Measurements from ENCODE around the gene AGRN.
"Not testable (repeated sequence)": the region's sequence is repeated elsewhere in the genome, so short reads cannot be mapped to it uniquely, and the experiment has no call there.

The AGRN gene

DNA sequence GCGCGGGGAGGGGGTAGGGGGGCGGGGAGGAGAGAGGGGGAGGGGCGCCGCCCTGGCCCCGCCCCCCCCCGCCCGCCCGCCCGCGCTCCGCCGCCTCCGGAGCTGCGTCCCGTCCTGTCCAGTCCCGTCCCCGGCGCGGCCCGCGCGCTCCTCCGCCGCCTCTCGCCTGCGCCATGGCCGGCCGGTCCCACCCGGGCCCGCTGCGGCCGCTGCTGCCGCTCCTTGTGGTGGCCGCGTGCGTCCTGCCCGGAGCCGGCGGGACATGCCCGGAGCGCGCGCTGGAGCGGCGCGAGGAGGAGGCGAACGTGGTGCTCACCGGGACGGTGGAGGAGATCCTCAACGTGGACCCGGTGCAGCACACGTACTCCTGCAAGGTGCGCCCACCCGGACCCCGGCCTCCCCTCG, at the start of gene AGRN:
Gene AGRN, plus strand, starts transcription at position 121 of the 405 bp plus-strand sequence. Its CDS starts 53 bp downstream, at position 174.
- peak; percentile 63 for DNase-seq (ENCODE audit: low spot score)

DNA sequence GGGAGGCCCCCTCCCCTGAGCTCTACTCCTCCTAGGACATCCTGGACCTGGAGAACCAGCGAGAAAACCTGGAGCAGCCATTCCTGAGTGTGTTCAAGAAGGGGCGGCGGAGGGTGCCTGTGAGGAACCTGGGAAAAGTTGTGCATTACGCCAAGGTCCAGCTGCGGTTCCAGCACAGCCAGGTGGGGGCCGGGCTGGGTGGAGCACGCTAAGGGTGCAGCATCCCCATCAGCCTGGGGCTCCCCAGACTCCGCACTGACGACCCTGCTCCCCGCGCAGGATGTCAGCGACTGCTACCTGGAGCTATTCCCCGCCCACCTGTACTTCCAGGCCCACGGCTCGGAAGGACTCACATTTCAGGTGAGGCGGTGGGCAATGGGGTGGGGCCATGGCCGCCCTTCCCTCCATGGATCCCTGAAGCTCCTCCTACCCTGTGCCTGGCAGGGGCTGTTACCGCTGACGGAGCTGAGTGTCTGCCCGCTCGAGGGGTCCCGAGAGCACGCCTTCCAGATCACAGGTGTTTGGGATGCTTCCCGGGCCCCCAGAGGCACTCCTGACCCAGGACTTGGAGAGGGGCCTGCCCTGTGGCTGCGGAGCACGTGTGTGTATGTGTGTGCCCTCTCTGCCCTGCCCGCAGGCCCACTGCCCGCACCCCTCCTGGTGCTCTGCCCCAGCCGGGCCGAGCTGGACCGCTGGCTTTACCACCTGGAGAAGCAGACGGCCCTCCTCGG, 49.5 kb upstream of the AGRN start:
- no peak for DNase-seq (ENCODE audit: low spot score)

DNA sequence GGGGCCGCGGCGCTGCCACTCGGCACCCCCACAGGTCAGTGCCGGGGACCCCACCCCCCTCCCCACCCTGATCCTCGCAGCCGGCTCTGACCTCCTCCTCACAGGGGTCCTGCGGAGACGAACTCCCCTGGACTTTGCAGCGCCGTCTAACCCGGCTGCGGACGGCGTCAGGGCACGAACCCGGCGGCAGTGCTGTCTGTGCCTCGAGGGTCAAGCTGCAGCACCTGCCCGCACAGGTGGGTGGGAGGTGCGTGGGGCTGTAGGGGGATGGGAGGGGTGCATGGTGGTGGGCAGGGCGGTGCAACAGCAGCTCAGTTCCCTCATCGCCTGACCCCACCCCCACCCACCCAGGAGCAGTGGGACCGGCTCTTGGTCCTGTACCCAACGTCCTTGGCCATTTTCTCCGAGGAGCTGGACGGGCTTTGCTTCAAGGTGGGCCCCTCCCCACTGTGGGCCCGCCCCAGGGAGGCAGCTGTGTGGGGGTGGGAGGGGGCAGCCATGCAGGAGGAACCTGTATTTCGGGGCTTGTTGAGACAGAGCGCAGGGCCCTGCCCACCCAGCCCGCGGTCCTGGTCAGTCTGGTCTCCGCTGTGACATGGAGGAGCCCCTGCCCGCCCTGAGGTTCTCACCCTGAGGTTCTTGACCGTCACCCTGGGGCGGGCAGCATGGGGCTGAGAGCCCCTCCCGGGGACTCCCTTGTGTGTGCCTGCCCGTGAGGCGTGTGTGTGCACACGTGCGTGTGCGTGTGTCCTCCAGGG, 48.8 kb upstream of the AGRN start:
- no peak for DNase-seq (ENCODE audit: low spot score)

DNA sequence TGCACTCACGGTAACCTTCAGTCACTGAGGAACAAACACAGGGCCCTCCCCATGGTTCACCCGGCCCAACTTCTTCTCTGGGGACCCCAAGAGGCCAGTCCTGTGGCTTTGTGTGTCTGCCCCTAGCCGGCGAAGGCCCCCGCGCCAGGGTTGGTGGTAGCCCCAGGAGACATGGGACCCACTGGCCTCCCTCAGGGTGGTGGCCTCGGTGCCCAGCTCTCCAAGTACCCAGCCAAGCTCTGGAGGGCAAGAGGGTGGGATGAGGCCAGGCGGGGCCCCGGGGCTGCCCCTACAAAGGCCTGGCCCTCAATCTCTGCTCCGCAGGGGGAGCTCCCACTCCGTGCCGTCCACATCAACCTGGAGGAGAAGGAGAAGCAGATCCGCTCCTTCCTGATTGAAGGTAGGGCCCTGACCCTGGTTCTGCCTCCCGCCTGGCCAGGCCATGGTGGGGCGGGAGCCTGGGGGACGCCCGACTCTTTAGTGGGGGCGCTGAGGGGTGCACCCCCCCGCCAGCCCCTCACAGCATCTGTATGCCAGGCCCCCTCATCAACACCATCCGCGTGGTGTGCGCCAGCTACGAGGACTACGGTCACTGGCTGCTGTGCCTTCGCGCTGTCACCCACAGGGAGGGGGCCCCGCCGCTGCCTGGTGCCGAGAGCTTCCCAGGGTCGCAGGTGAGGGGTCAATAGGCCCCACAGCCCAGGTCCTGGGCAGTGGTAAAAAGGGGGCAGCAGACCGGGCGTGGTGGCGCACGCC, 48.0 kb upstream of the AGRN start:
- DNase-seq (ENCODE audit: low spot score) = no peak

GRCh38 chr1:972726-973458, 47.0 kb upstream of the AGRN start:
- no peak for DNase-seq (ENCODE audit: low spot score)

DNA sequence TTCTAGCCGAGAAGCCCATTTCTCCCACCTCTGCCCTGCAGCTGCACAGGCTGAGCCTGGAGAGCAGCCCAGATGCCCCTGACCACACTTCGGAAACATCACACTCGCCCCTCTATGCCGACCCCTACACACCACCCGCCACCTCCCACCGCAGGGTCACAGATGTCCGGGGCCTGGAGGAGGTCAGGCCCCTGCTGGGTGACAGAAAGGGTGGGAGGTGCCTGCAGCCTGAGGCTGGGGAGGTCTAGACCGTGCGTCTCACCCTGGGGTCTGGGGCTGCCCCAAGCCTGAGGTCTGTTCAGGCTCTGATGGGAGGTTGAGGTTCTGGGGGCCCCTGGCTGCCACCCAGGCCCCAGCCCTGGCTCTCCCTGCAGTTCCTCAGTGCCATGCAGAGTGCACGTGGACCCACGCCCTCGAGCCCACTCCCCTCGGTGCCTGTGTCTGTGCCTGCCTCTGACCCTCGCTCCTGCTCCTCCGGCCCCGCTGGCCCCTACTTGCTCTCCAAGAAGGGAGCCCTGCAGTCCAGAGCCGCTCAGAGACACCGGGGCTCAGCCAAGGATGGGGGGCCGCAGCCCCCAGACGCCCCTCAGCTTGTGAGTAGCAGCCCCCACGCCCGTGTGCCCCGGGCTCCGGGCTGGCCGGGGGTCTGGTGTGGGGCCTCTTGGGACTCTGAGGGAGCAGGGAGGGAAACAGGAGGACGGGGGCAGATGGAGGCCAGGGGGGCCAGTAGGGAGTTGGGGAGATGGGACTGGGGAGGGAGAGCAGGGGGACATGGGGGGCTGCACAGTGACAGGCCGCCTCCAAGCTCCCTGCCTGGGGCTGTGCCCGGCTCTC, 46.2 kb upstream of the AGRN start:
- DNase-seq (ENCODE audit: low spot score) = no peak

- DNase-seq (ENCODE audit: low spot score) = no peak
Measured at GRCh38 chr1:974293-974640, 45.7 kb upstream of the AGRN start.

DNA sequence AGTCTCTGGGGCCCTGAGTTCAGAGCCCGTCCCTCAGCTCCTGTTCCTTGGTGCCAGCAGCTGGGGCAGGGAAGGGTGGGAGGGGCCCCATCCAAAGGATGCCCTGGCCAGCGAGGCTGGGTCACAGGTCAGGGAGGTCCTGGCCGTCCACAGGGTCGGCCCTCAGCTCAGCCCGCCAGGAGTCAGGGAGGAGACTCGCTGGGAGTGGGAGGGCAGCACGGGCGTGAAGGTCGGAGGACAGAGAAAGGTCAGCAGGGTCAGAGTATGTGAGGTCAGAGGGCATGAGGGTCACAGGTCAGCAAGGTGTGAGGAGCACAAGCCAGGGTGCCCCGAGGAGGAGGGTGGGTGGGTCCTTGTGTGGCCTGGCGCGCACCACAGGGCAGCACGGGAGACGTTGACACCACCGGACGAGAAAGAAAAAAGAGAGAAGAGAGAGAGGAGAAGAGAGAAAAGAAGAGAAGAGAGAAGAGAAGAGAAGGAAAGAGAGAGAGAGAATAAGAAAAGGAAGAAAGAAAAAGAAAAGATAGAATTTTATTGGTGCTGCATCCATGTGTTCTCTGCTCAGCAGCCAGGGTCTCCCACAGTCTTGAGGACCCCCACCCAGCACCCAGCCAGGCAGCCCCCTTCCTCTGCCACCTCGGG, 45.1 kb upstream of the AGRN start:
- no peak for DNase-seq (ENCODE audit: low spot score)

DNA sequence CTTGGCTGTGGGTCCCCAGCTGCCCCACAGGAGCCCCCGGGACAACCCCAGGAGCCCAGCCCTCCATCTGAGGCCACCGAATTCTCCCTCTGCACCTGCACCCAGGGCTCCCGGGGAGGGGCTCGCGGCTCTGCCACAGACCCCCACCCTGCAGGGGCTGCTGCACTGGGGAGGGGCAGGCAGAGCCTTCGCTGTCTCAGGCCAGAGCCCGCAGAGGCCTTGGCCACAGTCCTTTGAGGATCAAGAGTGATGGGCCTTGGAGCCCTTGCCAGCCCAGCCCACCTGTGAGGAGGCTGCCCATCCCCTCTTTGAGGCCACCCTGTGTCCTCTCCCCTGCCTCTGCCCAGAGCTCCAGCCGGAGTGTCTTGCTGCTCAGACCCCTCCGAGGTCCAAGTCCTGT, 44.6 kb upstream of the AGRN start:
- DNase-seq (ENCODE audit: low spot score) = no peak

DNA sequence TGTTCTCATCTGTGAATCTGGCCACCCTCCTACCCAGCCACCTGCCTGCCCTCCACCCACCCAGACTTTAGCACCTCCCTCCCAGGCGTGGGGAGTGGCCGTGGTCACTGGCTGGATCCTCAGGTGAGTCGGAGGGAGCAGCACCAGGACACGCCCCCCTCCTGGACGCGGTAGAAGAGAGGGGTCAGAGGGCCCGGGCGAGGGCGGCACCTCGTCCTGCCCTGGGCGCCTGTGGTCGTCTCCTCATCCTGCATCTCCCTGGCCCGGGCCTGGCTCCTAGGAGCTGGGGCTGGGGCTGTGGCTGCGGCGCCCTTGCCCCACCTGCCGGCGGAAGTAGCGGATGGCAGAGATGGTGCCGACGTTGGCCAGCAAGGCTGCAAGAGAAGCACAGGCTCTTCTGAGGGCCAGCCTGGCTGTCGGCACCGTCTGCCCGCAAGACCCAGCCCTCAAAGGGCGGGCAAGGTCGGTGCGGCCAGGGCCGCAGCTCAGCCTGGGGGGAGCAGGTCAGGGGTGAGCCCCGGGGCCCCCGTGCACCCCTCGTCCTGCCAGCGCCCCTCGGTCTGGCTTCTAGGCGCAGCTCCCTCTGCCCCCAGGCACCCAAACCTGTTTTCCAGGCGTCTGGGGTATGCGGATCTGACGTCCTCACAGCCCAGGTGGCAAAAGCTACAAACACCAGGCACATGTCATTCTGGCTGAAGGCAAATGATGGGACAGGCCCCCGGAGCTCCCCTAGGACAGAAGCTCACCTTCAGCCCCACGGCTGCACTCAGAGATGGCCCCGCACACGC, 43.8 kb upstream of the AGRN start:
- peak; percentile 83 for DNase-seq (ENCODE audit: low spot score)

DNA sequence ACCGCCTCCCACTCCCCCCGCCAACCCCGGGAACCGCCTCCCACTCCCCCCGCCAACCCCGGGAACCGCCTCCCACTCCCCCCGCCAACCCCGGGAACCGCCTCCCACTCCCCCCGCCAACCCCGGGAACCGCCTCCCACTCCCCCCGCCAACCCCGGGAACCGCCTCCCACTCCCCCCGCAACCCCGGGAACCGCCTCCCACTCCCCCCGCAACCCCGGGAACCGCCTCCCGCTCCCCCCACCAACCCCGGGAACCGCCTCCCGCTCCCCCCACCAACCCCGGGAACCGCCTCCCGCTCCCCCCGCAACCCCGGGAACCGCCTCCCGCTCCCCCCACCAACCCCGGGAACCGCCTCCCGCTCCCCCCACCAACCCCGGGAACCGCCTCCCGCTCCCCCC, 43.1 kb upstream of the AGRN start:
- DNase-seq (ENCODE audit: low spot score) = not testable (repeated sequence)

- DNase-seq (ENCODE audit: low spot score) = no peak
Measured at GRCh38 chr1:978069-978834, 41.7 kb upstream of the AGRN start.

DNA sequence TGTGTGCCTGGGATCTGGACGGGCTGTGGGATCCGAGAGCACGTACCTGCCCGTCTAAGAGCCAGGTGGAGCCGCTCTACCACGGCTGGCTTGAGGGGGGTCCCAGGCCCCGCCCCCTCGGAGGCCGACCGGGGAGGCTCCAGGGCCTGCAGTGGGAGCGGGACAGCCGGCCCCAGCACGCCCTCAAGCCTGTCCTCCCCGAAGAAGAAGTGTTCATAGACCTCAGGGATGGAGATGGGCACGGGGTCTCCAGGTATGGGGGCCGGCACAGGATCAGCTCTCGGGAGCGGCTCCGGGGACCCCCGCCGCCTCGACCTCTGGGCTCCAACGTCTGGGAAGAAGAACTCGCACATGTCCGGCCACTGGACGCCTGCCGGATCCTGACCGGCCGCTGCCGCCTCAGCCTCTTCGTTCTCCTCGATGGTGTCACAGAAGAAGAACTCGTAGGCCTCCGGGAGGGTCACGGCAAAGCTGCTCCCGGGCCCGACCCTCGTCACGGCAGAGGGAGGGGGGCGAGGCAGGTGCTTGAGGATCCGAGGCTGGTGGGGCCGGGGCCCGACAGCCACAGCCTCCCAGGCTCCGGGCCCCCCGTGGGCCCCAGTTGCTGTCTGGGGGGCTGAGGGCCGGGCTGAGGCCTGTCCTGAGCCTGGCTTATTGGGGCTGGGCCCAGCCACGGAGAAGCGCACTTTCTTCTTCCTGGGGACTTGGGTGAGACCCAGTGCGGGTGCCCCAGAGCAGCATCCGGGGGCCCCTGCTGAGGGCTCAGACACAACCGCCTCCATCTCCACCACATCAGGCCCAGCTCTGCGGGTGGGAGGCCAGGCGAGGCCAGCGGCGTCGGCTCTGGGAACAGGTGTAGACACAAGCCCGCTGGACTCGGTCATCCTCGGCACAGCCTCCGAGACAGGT, 40.8 kb upstream of the AGRN start:
- DNase-seq (ENCODE audit: low spot score) = no peak

DNA sequence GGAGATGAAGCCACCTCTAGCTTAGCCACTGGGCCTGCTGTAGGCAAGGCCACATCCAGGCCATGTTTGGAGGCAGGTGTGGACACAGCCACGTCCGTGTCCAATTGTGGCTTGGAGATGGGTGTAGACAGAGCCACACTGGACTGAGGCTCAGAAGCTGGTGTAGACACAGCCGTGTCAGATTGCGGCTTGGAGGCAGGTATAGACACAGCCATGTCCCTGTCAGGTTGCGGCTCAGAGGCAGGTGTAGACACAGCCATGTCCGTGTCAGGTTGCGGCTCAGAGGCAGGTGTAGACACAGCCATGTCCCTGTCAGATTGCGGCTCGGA, 40.2 kb upstream of the AGRN start:
- DNase-seq (ENCODE audit: low spot score) = no peak

DNA sequence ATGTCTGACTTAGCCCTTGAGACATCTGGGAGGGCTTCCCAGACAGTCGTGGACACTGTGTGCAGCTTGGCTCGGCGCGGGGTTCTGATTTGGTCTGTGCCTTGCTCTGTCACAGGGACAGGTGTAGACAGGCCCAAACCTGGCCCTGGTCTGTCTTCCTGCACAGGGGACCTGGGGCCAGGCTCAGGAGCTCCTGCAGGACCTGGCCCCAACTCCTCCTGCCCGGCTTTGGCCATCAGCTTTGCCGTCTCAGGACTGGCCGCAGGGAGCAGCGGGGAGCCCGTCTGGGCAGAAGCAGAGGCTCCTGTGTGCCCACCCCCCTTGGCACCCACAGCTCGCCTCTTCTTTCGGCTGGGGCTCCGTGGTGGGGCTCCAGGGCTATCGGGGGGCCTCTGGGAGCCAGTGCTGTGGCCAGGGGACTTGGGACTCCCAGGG, 39.8 kb upstream of the AGRN start:
- no peak for DNase-seq (ENCODE audit: low spot score)

- DNase-seq (ENCODE audit: low spot score) = no peak
Measured at GRCh38 chr1:980602-981395, 39.1 kb upstream of the AGRN start.

- DNase-seq (ENCODE audit: low spot score) = no peak
Measured at GRCh38 chr1:981491-981954, 38.4 kb upstream of the AGRN start.

Measured in AG08395 (cell line).